GM21786 (cell line): ENCODE results near the gene PSPH.
A peak's percentile ranks its signal among the peaks of the same experiment; 100 is the strongest.
"Not testable (repeated sequence)": the region's sequence is repeated elsewhere in the genome, so short reads cannot be mapped to it uniquely, and the experiment has no call there.

Source experiments
- ATAC-seq: cut with Tn5 transposase; IDR thresholded peaks from one replicate; pipeline ENCODE4 v1.9.1; 2021; ENCODE audit not compliant: unreplicated experiment

The PSPH gene

GRCh38 chr7:56063500-56063881 is 12.2 kb upstream of the PSPH start:
- ATAC-seq: no peak

DNA sequence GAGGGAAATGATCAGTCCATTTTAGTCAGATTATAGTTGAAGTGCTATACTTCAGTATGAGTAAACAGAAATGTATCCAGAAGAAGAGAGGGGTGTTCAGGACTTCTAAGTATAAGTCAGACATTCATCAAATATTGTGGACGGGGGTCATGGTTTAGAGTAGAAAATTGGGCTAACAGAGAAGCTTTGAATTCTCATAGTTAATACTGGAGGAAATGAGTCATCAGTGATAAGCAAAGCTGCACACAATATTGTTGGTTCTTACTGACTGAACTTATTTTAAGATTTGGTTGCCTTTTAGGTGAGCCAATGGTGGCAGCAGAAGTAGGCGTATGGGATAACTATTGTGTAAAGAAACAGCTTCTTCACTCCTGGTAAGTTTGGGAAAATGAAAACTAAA is 11.1 kb upstream of the PSPH start:
- ATAC-seq: no peak

GRCh38 chr7:56053993-56054392 is 2.7 kb upstream of the PSPH start:
- no peak for ATAC-seq

DNA sequence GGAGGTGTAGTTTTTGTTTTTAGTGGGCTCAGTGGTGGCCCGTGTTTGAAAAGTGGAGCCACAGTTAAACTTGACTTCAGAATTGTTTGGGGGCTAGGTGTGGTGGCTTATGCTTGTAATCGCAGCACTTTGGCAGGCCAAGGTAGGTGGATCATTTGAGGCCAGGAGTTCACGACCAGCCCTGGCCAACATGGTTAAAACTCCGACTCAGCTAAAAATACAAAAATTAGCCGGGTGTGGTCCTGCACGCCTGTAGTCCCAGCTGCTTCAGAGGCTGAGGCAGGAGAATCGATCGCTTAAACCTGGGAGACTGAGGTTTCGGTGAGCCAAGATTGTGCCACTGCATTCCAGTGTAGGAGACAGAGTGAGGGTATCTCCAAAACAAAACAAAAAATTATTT is 2.1 kb upstream of the PSPH start:
- ATAC-seq: no peak

DNA sequence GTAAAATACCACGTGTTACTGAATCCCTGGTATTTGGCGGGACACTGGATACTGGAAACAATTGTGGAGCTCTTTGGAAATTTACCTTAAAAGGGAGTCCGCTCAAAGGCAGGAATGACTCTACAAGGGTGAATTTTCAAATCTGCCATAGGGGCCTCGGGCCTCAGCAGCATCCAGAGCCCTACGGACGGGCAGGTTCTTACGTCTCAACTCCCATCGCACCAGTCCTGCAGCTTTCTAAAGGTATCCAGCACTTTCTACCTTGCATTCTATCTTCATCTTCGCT is 248 bp downstream of the PSPH start:
- ATAC-seq: no peak

- ATAC-seq: not testable (repeated sequence)
Observed at GRCh38 chr7:56048763-56049162, 2.5 kb downstream of the PSPH start.

DNA sequence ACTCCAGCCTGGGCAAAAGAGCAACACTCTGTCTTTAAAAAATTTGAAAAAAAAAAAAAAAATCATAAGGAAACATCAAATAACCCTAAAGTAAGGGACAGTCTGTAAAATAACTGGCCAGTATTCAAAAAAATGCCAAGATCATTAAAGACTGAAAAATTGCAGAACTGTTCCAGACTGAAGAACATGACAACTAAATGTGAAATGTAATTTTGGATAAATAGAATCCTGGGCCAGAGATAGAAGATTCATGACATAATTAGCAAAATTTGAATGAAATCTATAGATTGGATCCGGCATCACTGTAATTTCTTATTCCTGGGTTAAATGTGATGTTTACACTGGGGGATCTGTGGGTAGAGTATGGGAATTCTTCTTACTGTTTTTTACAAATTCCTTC is 3.0 kb downstream of the PSPH start:
- ATAC-seq: no peak

DNA sequence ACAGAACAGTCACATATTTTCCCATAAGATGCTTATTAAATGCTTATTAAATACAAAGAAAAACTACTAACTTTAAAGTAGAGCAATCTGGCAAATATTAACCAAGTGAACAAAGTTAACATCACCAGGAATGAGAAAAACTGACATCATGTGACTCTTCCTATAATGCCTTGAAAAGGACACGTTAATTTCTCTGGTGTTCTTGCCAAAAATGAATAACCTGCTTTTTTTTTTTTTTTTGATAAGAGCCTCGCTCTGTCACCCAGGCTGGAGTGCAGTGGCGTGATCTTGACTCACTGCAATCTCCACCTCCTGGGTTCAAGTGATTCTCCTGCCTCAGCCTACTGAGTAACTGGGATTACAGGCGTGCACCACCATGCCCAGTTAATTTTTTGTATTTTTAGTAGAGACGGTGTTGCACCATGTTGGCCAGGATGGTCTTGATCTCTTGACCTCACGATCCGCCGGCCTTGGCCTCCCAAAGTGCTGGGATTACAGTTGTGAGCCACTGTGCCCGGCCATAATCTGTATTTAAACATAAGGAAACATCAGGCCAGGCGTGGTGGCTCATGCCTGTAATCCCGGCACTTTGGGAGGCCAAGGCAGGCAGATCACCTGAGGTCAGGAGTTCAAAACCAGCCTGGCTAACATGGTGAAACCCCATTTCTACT is 3.7 kb downstream of the PSPH start:
- not testable (repeated sequence) for ATAC-seq

GRCh38 chr7:56046721-56047445 is 4.4 kb downstream of the PSPH start:
- ATAC-seq: no peak

- not testable (repeated sequence) for ATAC-seq
Observed at GRCh38 chr7:56045758-56046157, 5.5 kb downstream of the PSPH start.

- no peak for ATAC-seq
Observed at GRCh38 chr7:56040730-56041129, 10.5 kb downstream of the PSPH start.

GRCh38 chr7:56033671-56034432 is 17.4 kb downstream of the PSPH start:
- ATAC-seq: peak; percentile 94

GRCh38 chr7:56032578-56032977 is 18.7 kb downstream of the PSPH start:
- ATAC-seq: not testable (repeated sequence)

DNA sequence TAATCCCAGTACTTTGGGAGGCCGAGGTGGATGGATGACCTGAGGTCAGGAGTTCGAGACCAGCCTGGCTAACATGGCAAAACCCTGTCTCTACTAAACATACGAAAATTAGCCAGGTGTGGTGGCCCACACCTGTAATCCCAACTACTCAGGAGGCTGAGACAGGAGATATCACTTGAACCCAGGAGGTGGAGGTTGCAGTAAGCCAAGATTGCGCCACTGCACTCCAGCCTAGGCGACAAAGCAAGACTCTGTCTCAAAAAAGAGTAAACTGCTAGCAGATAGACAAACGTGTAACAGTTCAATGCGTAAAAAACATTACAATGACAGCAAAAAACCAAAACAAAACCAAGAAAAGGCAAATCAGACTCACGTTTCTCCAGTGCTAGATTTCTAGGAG is 19.7 kb downstream of the PSPH start:
- ATAC-seq: not testable (repeated sequence)

DNA sequence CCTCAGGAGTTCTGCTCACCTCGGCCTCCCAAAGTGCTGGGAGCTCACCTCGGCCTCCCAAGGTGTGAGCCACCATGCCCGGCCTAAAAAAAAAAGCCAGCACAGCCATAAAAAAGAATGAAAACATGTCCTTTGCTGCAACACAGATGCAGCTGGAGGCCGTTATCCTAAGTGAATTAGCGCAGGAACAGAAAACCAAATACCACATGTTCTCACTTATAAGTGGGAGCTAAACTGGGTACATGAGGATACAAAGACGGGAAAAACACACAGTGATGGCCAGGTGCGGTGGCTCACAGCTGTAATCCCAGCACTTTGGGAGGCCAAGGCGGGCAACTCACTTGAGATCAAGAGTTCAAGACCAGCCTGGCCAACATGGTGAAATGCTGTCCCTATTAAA is 20.9 kb downstream of the PSPH start:
- no peak for ATAC-seq

- no peak for ATAC-seq
Observed at GRCh38 chr7:56028942-56029630, 22.2 kb downstream of the PSPH start.

- ATAC-seq: no peak
Observed at GRCh38 chr7:56026538-56026937, 24.7 kb downstream of the PSPH start.

- no peak for ATAC-seq
Observed at GRCh38 chr7:56023500-56023899, 27.7 kb downstream of the PSPH start.

GRCh38 chr7:56019501-56019900 is 31.7 kb downstream of the PSPH start:
- ATAC-seq: no peak

- not testable (repeated sequence) for ATAC-seq
Observed at GRCh38 chr7:56017015-56017414, 34.2 kb downstream of the PSPH start.

DNA sequence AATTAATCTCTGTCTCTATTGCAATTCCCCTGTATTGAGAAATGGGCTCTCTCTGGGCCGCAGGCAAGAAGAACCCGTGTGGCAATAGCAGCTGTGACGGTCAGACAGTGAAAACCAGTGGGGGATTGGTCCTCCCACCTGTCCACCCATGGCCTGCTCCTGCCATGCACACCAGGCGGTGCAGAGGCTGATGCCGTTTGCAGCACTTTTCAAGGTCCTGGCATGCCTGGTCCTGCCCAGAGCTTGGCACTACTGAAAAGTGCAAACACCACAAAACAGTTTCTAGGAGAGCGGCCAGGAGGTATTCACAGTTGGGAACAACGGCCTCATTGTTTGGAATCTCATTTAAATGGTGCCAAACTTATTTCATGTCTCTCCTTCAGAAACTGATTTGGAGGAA is 41.5 kb downstream of the PSPH start:
- ATAC-seq: no peak

GRCh38 chr7:56007891-56008290 is 43.4 kb downstream of the PSPH start:
- no peak for ATAC-seq
